A673 (cell line): ENCODE measurements around the gene MYCBPAP.

Experiments
- CTCF ChIP-seq: fragments of 300-800, 200-600 bp; sonication (generic); conservative IDR thresholded peaks from 2 replicates; pipeline ENCODE4 v1.5.1; 2017; ENCODE audit warnings: low read depth, mild to moderate bottlenecking, antibody characterized with exemption, low read length, moderate library complexity, mixed read lengths
- EZH2 ChIP-seq: fragments of 200-600 bp; sonication (generic); IDR thresholded peaks from 2 replicates; pipeline ENCODE4 v1.6.1; 2017; ENCODE audit warnings: borderline replicate concordance, low read depth, mild to moderate bottlenecking, mixed read lengths, antibody characterized with exemption, low read length; ENCODE audit not compliant: poor library complexity, severe bottlenecking

GRCh38 chr17:50467855-50468303, 40.4 kb upstream of the MYCBPAP start:
- TF ChIP-seq CTCF, result no peak
- TF ChIP-seq EZH2, result no peak
